OCI-LY1 (cell line): ENCODE measurements around the gene H3-3A.

Experiments
- H2AFZ ChIP-seq: fragments of 200-600 bp; sonication (generic), shearing (Covaris generic); 2 replicates; pipeline ENCODE4 v1.6.0; 2014; ENCODE audit warnings: antibody characterized with exemption, mild to moderate bottlenecking, low read length
- H3F3A ChIP-seq: fragments of 200-600 bp; sonication (generic), shearing (Covaris generic); 2 replicates; pipeline ENCODE4 v1.6.0; 2014; ENCODE audit warnings: mild to moderate bottlenecking, antibody characterized with exemption, low read length, moderate library complexity; ENCODE audit not compliant: insufficient read depth
- H3K27ac ChIP-seq: fragments of 200-600 bp; sonication (generic); 2 replicates; pipeline ENCODE4 v1.5.1; 2014; ENCODE audit warnings: low read length, mixed run types, mild to moderate bottlenecking, low read depth; ENCODE audit not compliant: poor library complexity, severe bottlenecking
- H3K27me3 ChIP-seq: fragments of 200-600 bp; sonication (generic); 2 replicates; pipeline ENCODE4 v1.6.0; 2014; ENCODE audit warnings: antibody characterized with exemption, mild to moderate bottlenecking, low read length, moderate library complexity; ENCODE audit not compliant: insufficient read depth
- H3K36me3 ChIP-seq: fragments of 200-600 bp; sonication (generic); 2 replicates; pipeline ENCODE4 v1.6.1; 2014; ENCODE audit warnings: mild to moderate bottlenecking, antibody characterized with exemption, low read length, moderate library complexity, mixed read lengths; ENCODE audit not compliant: insufficient read depth
- H3K4me1 ChIP-seq: fragments of 200-600 bp; sonication (generic); 2 replicates; pipeline ENCODE4 v1.5.1; 2014; ENCODE audit warnings: mild to moderate bottlenecking, low read length, moderate library complexity; ENCODE audit not compliant: insufficient read depth, severe bottlenecking
- H3K4me2 ChIP-seq: fragments of 200-600 bp; sonication (generic), shearing (Covaris generic); 2 replicates; pipeline ENCODE4 v1.6.1; 2014; ENCODE audit warnings: low read length
- H3K4me3 ChIP-seq: fragments of 200-600 bp; sonication (generic); 2 replicates; pipeline ENCODE4 v1.5.1; 2014; ENCODE audit warnings: low read length, low read depth, mild to moderate bottlenecking, mixed read lengths; ENCODE audit not compliant: poor library complexity, severe bottlenecking
- H3K79me2 ChIP-seq: fragments of 200-600 bp; shearing (Covaris generic); 2 replicates; pipeline ENCODE4 v1.6.1; 2016; ENCODE audit warnings: mixed run types, low read length, mixed read lengths; ENCODE audit not compliant: insufficient read depth
- H3K9ac ChIP-seq: fragments of 200-600 bp; sonication (generic), shearing (Covaris generic); 2 replicates; pipeline ENCODE4 v1.6.1; 2014; ENCODE audit warnings: mild to moderate bottlenecking, low read length, mixed read lengths
- H3K9me2 ChIP-seq: fragments of 200-600 bp; sonication (generic), shearing (Covaris generic); 2 replicates; pipeline ENCODE4 v1.6.1; 2014; ENCODE audit warnings: low read depth, mild to moderate bottlenecking, low read length, mixed read lengths
- H3K9me3 ChIP-seq: fragments of 200-600 bp; shearing (Covaris generic); 2 replicates; pipeline ENCODE4 v1.6.1; 2014; ENCODE audit warnings: low read length, mixed read lengths
- H4K20me1 ChIP-seq: fragments of 200-600 bp; sonication (generic), shearing (Covaris generic); 2 replicates; pipeline ENCODE4 v1.6.0; 2016; ENCODE audit warnings: mild to moderate bottlenecking, low read length; ENCODE audit not compliant: insufficient read depth
- EZH2 ChIP-seq: fragments of 200-600 bp; sonication (generic), shearing (Covaris generic); IDR thresholded peaks from 2 replicates; pipeline ENCODE4 v1.8.0; 2017; ENCODE audit warnings: borderline replicate concordance, mixed run types, mild to moderate bottlenecking, antibody characterized with exemption, low read length, moderate library complexity, mixed read lengths
- TF ChIP-seq, protein P1 (sequence below): fragments of 200-600 bp; sonication (generic), shearing (Covaris generic); IDR thresholded peaks from 2 replicates; pipeline ENCODE4 v1.5.1; 2017; ENCODE audit warnings: mild to moderate bottlenecking, antibody characterized with exemption, low read length, moderate library complexity, mixed read lengths

The H3-3A gene

DNA sequence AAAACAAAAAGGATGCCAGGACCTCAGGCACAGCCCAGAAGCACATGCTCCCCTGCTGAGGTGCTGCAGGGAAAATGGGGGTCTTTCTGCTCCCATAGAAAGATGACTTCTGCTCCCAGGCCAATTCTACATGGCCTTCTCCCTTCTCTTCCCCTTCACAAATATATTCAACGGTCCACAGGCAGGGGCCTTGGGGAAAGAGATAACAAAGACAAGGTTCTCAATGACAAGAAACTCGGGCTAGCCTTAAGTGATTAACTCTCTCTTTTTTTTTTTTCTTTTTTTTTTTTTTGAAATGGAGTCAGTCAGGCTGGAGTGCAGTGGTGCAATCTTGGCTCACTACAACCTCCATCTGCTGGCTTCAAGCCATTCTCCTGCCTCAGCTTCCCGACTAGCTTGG is 54.2 kb downstream of the H3-3A start:
- H3F3A ChIP-seq: no peaks in the 10 kb centered on the region
- H3K4me3 ChIP-seq: no peak overlapping the region
- no peaks in the 10 kb centered on the region for H3K9me2 ChIP-seq
- no peak overlapping the region for H3K4me2 ChIP-seq
- H3K9ac ChIP-seq: no peak overlapping the region
- no peaks in the 10 kb centered on the region for H4K20me1 ChIP-seq
- no peak overlapping the region for H2AFZ ChIP-seq
- H3K27ac ChIP-seq: no peak overlapping the region
- no peaks in the 10 kb centered on the region for H3K9me3 ChIP-seq
- no peaks in the 10 kb centered on the region; the same call in none of the 2 replicates for H3K27me3 ChIP-seq
- H3K36me3 ChIP-seq: no peaks in the 10 kb centered on the region
- TF ChIP-seq EZH2: no peak
- TF ChIP-seq, protein P1, sequence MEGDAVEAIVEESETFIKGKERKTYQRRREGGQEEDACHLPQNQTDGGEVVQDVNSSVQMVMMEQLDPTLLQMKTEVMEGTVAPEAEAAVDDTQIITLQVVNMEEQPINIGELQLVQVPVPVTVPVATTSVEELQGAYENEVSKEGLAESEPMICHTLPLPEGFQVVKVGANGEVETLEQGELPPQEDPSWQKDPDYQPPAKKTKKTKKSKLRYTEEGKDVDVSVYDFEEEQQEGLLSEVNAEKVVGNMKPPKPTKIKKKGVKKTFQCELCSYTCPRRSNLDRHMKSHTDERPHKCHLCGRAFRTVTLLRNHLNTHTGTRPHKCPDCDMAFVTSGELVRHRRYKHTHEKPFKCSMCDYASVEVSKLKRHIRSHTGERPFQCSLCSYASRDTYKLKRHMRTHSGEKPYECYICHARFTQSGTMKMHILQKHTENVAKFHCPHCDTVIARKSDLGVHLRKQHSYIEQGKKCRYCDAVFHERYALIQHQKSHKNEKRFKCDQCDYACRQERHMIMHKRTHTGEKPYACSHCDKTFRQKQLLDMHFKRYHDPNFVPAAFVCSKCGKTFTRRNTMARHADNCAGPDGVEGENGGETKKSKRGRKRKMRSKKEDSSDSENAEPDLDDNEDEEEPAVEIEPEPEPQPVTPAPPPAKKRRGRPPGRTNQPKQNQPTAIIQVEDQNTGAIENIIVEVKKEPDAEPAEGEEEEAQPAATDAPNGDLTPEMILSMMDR: no peak
- H3K79me2 ChIP-seq: no peaks in the 10 kb centered on the region
- H3K4me1 ChIP-seq: peaks cover 7% of the 10 kb centered on the region

DNA sequence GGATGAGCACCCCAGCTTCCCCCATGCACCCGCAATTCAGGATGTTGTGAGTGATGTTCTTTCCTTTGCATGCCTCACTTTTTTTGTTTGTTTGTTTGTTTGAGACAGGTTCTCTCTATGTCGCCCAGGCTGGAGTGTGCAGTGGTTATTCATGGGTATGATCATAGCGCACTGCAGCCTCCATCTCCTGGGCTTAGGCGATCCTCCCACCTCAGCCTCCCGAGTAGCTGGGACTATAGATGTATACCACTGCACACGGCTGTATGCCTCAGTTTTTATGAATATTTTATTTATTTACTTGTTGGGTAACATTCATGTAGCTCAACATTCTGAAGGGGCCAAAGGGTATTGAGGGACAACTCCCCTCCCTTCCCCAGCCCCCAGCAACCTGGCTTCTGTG is 54.8 kb downstream of the H3-3A start:
- no peaks in the 10 kb centered on the region for H4K20me1 ChIP-seq
- H3K4me1 ChIP-seq: peaks cover 7% of the 10 kb centered on the region
- H2AFZ ChIP-seq: no peak overlapping the region
- no peak overlapping the region for H3K4me3 ChIP-seq
- H3K9me2 ChIP-seq: no peaks in the 10 kb centered on the region
- H3K9me3 ChIP-seq: no peaks in the 10 kb centered on the region
- no peaks in the 10 kb centered on the region for H3K36me3 ChIP-seq
- H3K4me2 ChIP-seq: no peak overlapping the region
- H3K27me3 ChIP-seq: no peaks in the 10 kb centered on the region; the same call in none of the 2 replicates
- H3K27ac ChIP-seq: no peak overlapping the region
- no peaks in the 10 kb centered on the region for H3K79me2 ChIP-seq
- no peaks in the 10 kb centered on the region for H3F3A ChIP-seq
- H3K9ac ChIP-seq: no peak overlapping the region
- TF ChIP-seq, protein P1: no peak
- TF ChIP-seq EZH2: no peak

DNA sequence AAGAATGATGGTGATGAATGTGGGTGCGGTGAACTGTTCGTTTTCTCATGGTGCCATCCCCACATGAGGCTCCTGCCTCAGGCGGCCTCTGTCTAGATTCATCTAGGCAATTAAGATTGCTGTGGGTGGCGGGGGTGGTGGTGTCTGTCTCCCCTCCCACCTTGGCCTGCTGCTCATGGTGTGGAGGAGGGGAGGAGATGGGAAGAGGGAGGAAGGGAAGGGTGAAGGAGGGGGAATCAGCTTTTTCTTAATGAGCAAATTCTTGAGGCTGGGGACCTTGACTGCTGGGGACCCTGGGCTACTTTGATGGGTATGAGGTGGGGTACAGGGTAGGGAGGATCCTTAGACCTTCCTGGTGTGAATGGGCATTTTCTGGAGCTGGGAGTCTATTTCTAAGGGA is 55.8 kb downstream of the H3-3A start:
- H3K36me3 ChIP-seq: no peaks in the 10 kb centered on the region
- TF ChIP-seq, protein P1: no peak
- no peak for TF ChIP-seq EZH2
- no peaks in the 10 kb centered on the region for H3K79me2 ChIP-seq
- no peaks in the 10 kb centered on the region for H3K9me2 ChIP-seq
- H3F3A ChIP-seq: no peaks in the 10 kb centered on the region
- H3K4me3 ChIP-seq: no peak overlapping the region
- H4K20me1 ChIP-seq: no peaks in the 10 kb centered on the region
- H3K9me3 ChIP-seq: no peaks in the 10 kb centered on the region
- peaks cover 17% of the 10 kb centered on the region for H3K4me1 ChIP-seq
- no peak overlapping the region for H3K9ac ChIP-seq
- H3K27me3 ChIP-seq: no peaks in the 10 kb centered on the region; the same call in none of the 2 replicates
- H3K27ac ChIP-seq: no peak overlapping the region
- H2AFZ ChIP-seq: no peak overlapping the region
- H3K4me2 ChIP-seq: no peak overlapping the region
